Measurements from ENCODE around the gene GTPBP8. TPM values are rescaled to one million over a fixed set of nuclear protein-coding genes. Genes with fewer than 3 reads are reported as not detected.
"Not testable (repeated sequence)": the region's sequence is repeated elsewhere in the genome, so short reads cannot be mapped to it uniquely, and the experiment has no call there.

Gene GTPBP8
- total RNA-seq, 1 experiment from 2014 or later: 28.4 TPM

GRCh38 chr3:113034011-113034410 is 43.2 kb downstream of the GTPBP8 start:
- no peak overlapping the region for H2AFZ ChIP-seq (ENCODE audit: low read length)
- no peaks in the 10 kb centered on the region for H3K36me3 ChIP-seq (ENCODE audit: insufficient read depth, low read length)
- no peak overlapping the region for H3K27ac ChIP-seq (ENCODE audit: low read length)
- no peak overlapping the region for H3K4me2 ChIP-seq (ENCODE audit: low read depth, low read length, poor library complexity, severe bottlenecking)
- no peak overlapping the region for H3K4me3 ChIP-seq (ENCODE audit: low read length)
- H3K4me1 ChIP-seq (ENCODE audit: low read length): no peaks in the 10 kb centered on the region
- H3K9me3 ChIP-seq (ENCODE audit: low read length): no peaks in the 10 kb centered on the region
- H3K9ac ChIP-seq (ENCODE audit: low read length): no peak overlapping the region
- no peaks in the 10 kb centered on the region for H4K20me1 ChIP-seq (ENCODE audit: insufficient read depth, low read depth, low read length)
- no peaks in the 10 kb centered on the region for H3K79me2 ChIP-seq (ENCODE audit: low read length)
- no peaks in the 10 kb centered on the region for H3K9me2 ChIP-seq (replicated peaks; ENCODE audit: insufficient read depth, low read length)
- no peaks in the 10 kb centered on the region for H3K27me3 ChIP-seq (ENCODE audit: low read length)
- DNase-seq: no peak

- Histone ChIP-seq H3K79me2 (ENCODE audit: low read length) (no peaks in the 10 kb centered on the region), H2AFZ (ENCODE audit: low read length) (no peak overlapping the region), H3K9ac (ENCODE audit: low read length) (no peak overlapping the region), H3K27ac (ENCODE audit: low read length) (no peak overlapping the region), H3K4me3 (ENCODE audit: low read length) (no peak overlapping the region), H3K9me2 (replicated peaks; ENCODE audit: insufficient read depth, low read length) (no peaks in the 10 kb centered on the region), H4K20me1 (ENCODE audit: insufficient read depth, low read depth, low read length) (no peaks in the 10 kb centered on the region), H3K4me1 (ENCODE audit: low read length) (no peaks in the 10 kb centered on the region), H3K27me3 (ENCODE audit: low read length) (no peaks in the 10 kb centered on the region), H3K4me2 (ENCODE audit: low read depth, low read length, poor library complexity, severe bottlenecking) (no peak overlapping the region), H3K9me3 (ENCODE audit: low read length) (no peaks in the 10 kb centered on the region), H3K36me3 (ENCODE audit: insufficient read depth, low read length) (no peaks in the 10 kb centered on the region)
- DNase-seq: peak; percentile 79
Observed at GRCh38 chr3:113035387-113035982, 44.7 kb downstream of the GTPBP8 start.

- no peak overlapping the region for H3K27ac ChIP-seq (ENCODE audit: low read length)
- H3K4me3 ChIP-seq (ENCODE audit: low read length): no peak overlapping the region
- DNase-seq: no peak
- H3K9me3 ChIP-seq (ENCODE audit: low read length): no peaks in the 10 kb centered on the region
- no peak overlapping the region for H3K4me2 ChIP-seq (ENCODE audit: low read depth, low read length, poor library complexity, severe bottlenecking)
- no peaks in the 10 kb centered on the region for H3K27me3 ChIP-seq (ENCODE audit: low read length)
- no peaks in the 10 kb centered on the region for H3K9me2 ChIP-seq (replicated peaks; ENCODE audit: insufficient read depth, low read length)
- no peaks in the 10 kb centered on the region for H3K79me2 ChIP-seq (ENCODE audit: low read length)
- no peaks in the 10 kb centered on the region for H3K36me3 ChIP-seq (ENCODE audit: insufficient read depth, low read length)
- no peak overlapping the region for H2AFZ ChIP-seq (ENCODE audit: low read length)
- H3K9ac ChIP-seq (ENCODE audit: low read length): no peak overlapping the region
- H4K20me1 ChIP-seq (ENCODE audit: insufficient read depth, low read depth, low read length): no peaks in the 10 kb centered on the region
- no peaks in the 10 kb centered on the region for H3K4me1 ChIP-seq (ENCODE audit: low read length)
Observed at GRCh38 chr3:113038328-113038727, 47.5 kb downstream of the GTPBP8 start.

- Histone ChIP-seq H3K9me2 (replicated peaks; ENCODE audit: insufficient read depth, low read length) (no peaks in the 10 kb centered on the region), H3K9me3 (ENCODE audit: low read length) (no peaks in the 10 kb centered on the region), H3K36me3 (ENCODE audit: insufficient read depth, low read length) (no peaks in the 10 kb centered on the region), H3K4me1 (ENCODE audit: low read length) (no peaks in the 10 kb centered on the region), H3K79me2 (ENCODE audit: low read length) (no peaks in the 10 kb centered on the region), H4K20me1 (ENCODE audit: insufficient read depth, low read depth, low read length) (no peaks in the 10 kb centered on the region), H3K27me3 (ENCODE audit: low read length) (no peaks in the 10 kb centered on the region), H2AFZ (ENCODE audit: low read length) (no peak overlapping the region), H3K4me3 (ENCODE audit: low read length) (no peak overlapping the region), H3K4me2 (ENCODE audit: low read depth, low read length, poor library complexity, severe bottlenecking) (no peak overlapping the region), H3K27ac (ENCODE audit: low read length) (no peak overlapping the region), H3K9ac (ENCODE audit: low read length) (no peak overlapping the region)
- no peak for DNase-seq
Observed at GRCh38 chr3:113039546-113039945, 48.8 kb downstream of the GTPBP8 start.

GRCh38 chr3:113040231-113040630 is 49.4 kb downstream of the GTPBP8 start:
- H3K79me2 ChIP-seq (ENCODE audit: low read length): no peaks in the 10 kb centered on the region
- no peaks in the 10 kb centered on the region for H3K4me1 ChIP-seq (ENCODE audit: low read length)
- no peaks in the 10 kb centered on the region for H3K27me3 ChIP-seq (ENCODE audit: low read length)
- H3K4me2 ChIP-seq (ENCODE audit: low read depth, low read length, poor library complexity, severe bottlenecking): no peak overlapping the region
- no peak overlapping the region for H3K27ac ChIP-seq (ENCODE audit: low read length)
- H4K20me1 ChIP-seq (ENCODE audit: insufficient read depth, low read depth, low read length): no peaks in the 10 kb centered on the region
- H2AFZ ChIP-seq (ENCODE audit: low read length): no peak overlapping the region
- no peak overlapping the region for H3K9ac ChIP-seq (ENCODE audit: low read length)
- DNase-seq: no peak
- no peaks in the 10 kb centered on the region for H3K9me2 ChIP-seq (replicated peaks; ENCODE audit: insufficient read depth, low read length)
- no peak overlapping the region for H3K4me3 ChIP-seq (ENCODE audit: low read length)
- no peaks in the 10 kb centered on the region for H3K36me3 ChIP-seq (ENCODE audit: insufficient read depth, low read length)
- no peaks in the 10 kb centered on the region for H3K9me3 ChIP-seq (ENCODE audit: low read length)

- Histone ChIP-seq H3K4me1 (ENCODE audit: low read length) (no peaks in the 10 kb centered on the region), H3K9ac (ENCODE audit: low read length) (no peak overlapping the region), H2AFZ (ENCODE audit: low read length) (no peak overlapping the region), H3K36me3 (ENCODE audit: insufficient read depth, low read length) (no peaks in the 10 kb centered on the region), H3K4me2 (ENCODE audit: low read depth, low read length, poor library complexity, severe bottlenecking) (no peak overlapping the region), H4K20me1 (ENCODE audit: insufficient read depth, low read depth, low read length) (no peaks in the 10 kb centered on the region), H3K9me2 (replicated peaks; ENCODE audit: insufficient read depth, low read length) (no peaks in the 10 kb centered on the region), H3K27me3 (ENCODE audit: low read length) (no peaks in the 10 kb centered on the region), H3K27ac (ENCODE audit: low read length) (no peak overlapping the region), H3K79me2 (ENCODE audit: low read length) (no peaks in the 10 kb centered on the region), H3K9me3 (ENCODE audit: low read length) (no peaks in the 10 kb centered on the region), H3K4me3 (ENCODE audit: low read length) (no peak overlapping the region)
- no peak for DNase-seq
Observed at GRCh38 chr3:113043686-113044085, 52.9 kb downstream of the GTPBP8 start.

GRCh38 chr3:113046186-113046965 is 55.6 kb downstream of the GTPBP8 start:
- H3K79me2 ChIP-seq (ENCODE audit: low read length); H3K4me2 ChIP-seq (ENCODE audit: low read depth, low read length, poor library complexity, severe bottlenecking); H3K9me3 ChIP-seq (ENCODE audit: low read length); H4K20me1 ChIP-seq (ENCODE audit: insufficient read depth, low read depth, low read length); H3K36me3 ChIP-seq (ENCODE audit: insufficient read depth, low read length); H3K27me3 ChIP-seq (ENCODE audit: low read length); H2AFZ ChIP-seq (ENCODE audit: low read length); H3K27ac ChIP-seq (ENCODE audit: low read length); H3K4me3 ChIP-seq (ENCODE audit: low read length); H3K9ac ChIP-seq (ENCODE audit: low read length); DNase-seq; H3K9me2 ChIP-seq (replicated peaks; ENCODE audit: insufficient read depth, low read length); H3K4me1 ChIP-seq (ENCODE audit: low read length): not testable (repeated sequence)

- no peaks in the 10 kb centered on the region for H3K9me3 ChIP-seq (ENCODE audit: low read length)
- DNase-seq: peak; percentile 94
- peak overlapping the region; percentile 46; the same call in 1 of the 2 replicates for H3K4me3 ChIP-seq (ENCODE audit: low read length)
- H3K9ac ChIP-seq (ENCODE audit: low read length): peak overlapping the region; percentile 39
- no peak overlapping the region for H3K27ac ChIP-seq (ENCODE audit: low read length)
- peak overlapping the region; percentile 59 for H2AFZ ChIP-seq (ENCODE audit: low read length)
- peak overlapping the region; percentile 71 for H3K4me2 ChIP-seq (ENCODE audit: low read depth, low read length, poor library complexity, severe bottlenecking)
- H3K79me2 ChIP-seq (ENCODE audit: low read length): no peaks in the 10 kb centered on the region
- H3K9me2 ChIP-seq (replicated peaks; ENCODE audit: insufficient read depth, low read length): no peaks in the 10 kb centered on the region
- H4K20me1 ChIP-seq (ENCODE audit: insufficient read depth, low read depth, low read length): no peaks in the 10 kb centered on the region
- peaks cover 13% of the 10 kb centered on the region for H3K4me1 ChIP-seq (ENCODE audit: low read length)
- H3K27me3 ChIP-seq (ENCODE audit: low read length): no peaks in the 10 kb centered on the region
- no peaks in the 10 kb centered on the region for H3K36me3 ChIP-seq (ENCODE audit: insufficient read depth, low read length)
Observed at GRCh38 chr3:113051302-113051711, 60.5 kb downstream of the GTPBP8 start.
